A549 treated with GW870086 at 1 μM for 4 hours (cell line): ENCODE results near the gene PLB1. TPM values are rescaled to one million over a fixed set of nuclear protein-coding genes. Genes with fewer than 3 reads are reported as not detected.

Source experiments
- total RNA-seq: library from RNA; stranded (reverse); fragments of 200-300 nt; extraction: Qiagen RNA extraction; gene quantifications from 5 replicates; pipeline ENCODE4 v1.2.3, GENCODE V29; 2022; ENCODE audit warnings: low read depth

The PLB1 gene
- 0.99 to 1.8 TPM (median 1.6 TPM) in 5 replicates for total RNA-seq

DNA sequence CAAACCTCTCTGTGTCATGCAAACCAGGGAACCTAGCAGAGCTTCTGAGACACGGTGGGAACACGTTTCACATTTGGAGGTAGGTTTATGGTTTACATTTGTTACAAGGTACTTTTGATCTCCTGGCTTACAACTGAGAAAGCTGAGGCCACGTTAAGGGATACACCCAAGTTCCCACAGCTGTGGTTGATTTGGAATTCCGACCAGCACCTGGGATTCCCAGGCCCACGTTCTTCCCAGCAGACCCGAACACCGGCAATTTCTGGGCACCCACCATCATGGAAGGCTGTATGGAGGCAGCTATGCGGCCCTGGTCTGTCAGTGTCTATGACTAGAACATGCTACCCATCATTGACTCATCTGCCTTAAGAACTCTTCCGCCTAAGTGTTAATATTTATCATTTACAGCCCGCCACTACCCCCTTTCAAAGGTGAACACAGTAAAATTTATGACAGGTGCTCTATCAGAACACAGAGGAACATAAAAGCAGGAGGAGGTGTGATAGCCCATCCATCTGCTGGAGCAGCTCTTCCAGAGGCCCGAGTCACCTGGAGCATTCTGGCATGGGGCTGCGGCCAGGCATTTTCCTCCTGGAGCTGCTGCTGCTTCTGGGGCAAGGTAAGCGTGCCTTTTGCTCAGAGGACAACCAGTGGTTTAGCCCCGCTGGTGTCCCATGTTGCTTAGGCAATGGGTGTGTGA is at the start of gene PLB1:
PLB1 (plus strand) TSS at position 510 of the 700 bp plus-strand sequence; CDS start at position 565, 55 bp downstream.

Other genes starting within 250 kb of the PLB1 start
- gene FOSL2, start 103.2 kb upstream of the PLB1 start, total RNA-seq, result 53.6 to 66.2 TPM (median 60.6 TPM) in 5 replicates